ENCODE measurements around the gene NDUFA3. TPM values are rescaled to one million over a fixed set of nuclear protein-coding genes. Genes with fewer than 3 reads are reported as not detected.
"Not testable (repeated sequence)": the region's sequence is repeated elsewhere in the genome, so short reads cannot be mapped to it uniquely, and the experiment has no call there.

Gene NDUFA3
- total RNA-seq, 1 experiment from 2014 or later = 40.4 TPM

DNA sequence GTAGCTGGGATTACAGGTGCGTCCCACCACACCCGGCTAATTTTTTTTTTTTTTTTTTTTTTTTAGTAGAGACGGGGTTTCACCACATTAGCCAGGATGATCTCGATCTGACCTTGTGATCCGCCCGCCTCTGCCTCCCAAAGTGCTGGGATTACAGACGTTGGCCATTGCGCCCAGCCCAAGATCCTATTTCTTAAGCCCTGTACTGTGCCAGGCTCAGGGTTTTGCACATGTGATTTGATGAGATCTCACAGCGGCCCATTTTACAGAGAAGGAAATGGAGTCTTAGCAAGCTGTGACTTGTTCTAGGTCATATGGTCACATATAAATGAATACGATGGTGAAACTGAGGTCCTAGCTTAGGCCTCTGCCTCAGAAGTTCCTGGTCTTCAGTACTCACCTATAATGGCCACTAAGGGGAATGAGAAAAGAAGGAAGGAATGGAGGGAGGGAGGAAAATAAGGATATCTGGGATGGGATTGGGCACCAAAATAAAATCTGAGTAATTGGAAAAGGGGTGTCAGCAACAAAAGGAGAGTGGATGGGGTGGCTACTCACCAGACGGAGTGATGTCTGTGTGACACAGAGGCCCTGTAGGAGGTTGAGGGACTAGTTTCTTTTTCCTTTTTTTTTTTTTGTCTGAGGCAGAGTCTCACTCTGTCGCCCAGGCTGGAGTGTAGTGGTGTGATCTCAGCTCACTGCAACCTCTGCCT lies 3.3 kb upstream of the NDUFA3 start:
- no peaks in the 10 kb centered on the region for H3K27me3 ChIP-seq
- no peaks in the 10 kb centered on the region for H3K4me1 ChIP-seq
- no peaks in the 10 kb centered on the region for H3K36me3 ChIP-seq
- H3K4me3 ChIP-seq = no peak overlapping the region
- DNase-seq = no peak
- H3K27ac ChIP-seq = no peak overlapping the region
- H3K9me3 ChIP-seq (replicated peaks) = no peaks in the 10 kb centered on the region

DNA sequence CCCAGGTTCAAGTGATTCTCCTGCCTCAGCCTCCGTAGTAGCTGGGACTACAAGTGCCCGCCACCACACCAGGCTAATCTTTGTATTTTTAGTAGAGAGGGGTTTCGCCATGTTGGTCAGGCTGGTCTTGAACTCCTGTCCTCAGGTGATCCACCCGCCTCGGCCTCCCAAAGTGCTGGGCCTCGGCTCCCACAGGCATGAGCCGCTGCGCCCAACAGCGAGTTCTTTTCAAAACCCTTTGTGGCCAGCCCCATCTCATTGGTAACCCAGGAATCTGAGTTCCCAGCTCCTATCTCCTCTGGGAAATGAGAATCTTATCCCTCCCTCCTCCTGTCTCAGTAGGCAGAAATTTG lies 2.8 kb upstream of the NDUFA3 start:
- not testable (repeated sequence) for H3K4me1 ChIP-seq; H3K4me3 ChIP-seq; H3K9me3 ChIP-seq (replicated peaks); H3K36me3 ChIP-seq; H3K27me3 ChIP-seq; H3K27ac ChIP-seq; DNase-seq

DNA sequence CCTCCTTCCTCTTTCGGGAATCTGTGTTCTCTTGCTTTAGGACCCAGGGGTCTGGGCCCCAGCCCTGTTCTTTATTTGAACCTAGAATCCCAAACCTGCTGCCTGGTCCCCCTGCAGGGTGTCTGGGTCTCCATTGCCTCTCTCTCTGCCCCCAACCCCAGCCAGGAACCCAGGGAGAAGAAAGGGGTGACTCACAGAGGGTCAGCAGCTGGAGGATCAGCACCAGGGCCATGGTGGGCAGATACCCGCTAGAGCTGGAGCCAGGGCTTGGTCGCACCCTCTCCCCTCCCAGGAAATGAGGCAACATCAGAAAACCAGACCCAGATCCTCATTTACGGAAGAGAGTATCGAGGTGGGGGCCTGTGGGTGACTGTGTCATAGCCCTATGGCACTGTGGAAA lies 2.1 kb upstream of the NDUFA3 start, which contains the start of gene OSCAR:
OSCAR (minus strand) TSS at position 243 of the 400 bp plus-strand sequence; CDS start at position 232, 11 bp downstream.
- Histone ChIP-seq H3K4me1 (no peaks in the 10 kb centered on the region), H3K9me3 (replicated peaks) (no peaks in the 10 kb centered on the region), H3K27me3 (no peaks in the 10 kb centered on the region), H3K36me3 (no peaks in the 10 kb centered on the region), H3K27ac (no peak within 1 kb of the TSS), H3K4me3 (no peak within 1 kb of the TSS)
- peak in 1 of 2 experiments; percentile 16 for DNase-seq

DNA sequence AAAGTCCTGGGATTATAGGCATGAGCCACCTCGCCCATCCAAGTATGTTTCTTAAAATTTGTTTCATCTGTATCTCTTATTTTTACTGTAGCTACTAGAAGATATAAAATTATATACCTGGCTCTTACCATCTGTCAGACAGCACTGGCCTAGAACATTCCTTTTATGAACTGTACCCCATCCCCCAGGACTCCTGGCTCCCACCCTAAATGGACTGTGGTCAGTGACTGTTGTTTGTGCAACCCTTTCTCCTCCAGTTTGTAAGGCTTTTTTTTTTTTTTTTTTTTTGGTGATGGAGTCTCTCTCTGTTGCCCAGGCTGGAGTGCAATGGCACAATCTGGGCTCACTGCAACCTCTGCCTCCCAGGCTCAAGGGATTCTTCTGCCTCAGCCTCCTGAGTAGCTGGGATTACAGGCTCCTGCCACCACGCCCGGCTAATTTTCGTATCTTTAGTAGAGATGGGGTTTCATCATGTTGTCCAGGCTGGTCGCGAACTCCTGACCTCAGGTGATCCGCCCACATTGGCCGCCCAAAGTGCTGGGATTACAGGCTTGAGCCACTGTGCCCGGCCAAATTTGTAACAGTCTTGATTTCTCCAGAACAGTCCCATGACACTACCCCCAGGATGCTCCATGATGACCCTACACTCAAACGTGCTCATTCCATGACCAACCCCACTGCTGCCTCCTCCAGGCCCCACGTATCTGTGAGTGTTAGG lies 2.5 kb downstream of the NDUFA3 start:
- H3K27ac ChIP-seq = no peak overlapping the region
- no peaks in the 10 kb centered on the region for H3K9me3 ChIP-seq (replicated peaks)
- peaks cover 13% of the 10 kb centered on the region; the same call in 1 of the 2 replicates for H3K36me3 ChIP-seq
- H3K27me3 ChIP-seq = no peaks in the 10 kb centered on the region
- DNase-seq = no peak
- H3K4me3 ChIP-seq = no peak overlapping the region
- H3K4me1 ChIP-seq = no peaks in the 10 kb centered on the region

DNA sequence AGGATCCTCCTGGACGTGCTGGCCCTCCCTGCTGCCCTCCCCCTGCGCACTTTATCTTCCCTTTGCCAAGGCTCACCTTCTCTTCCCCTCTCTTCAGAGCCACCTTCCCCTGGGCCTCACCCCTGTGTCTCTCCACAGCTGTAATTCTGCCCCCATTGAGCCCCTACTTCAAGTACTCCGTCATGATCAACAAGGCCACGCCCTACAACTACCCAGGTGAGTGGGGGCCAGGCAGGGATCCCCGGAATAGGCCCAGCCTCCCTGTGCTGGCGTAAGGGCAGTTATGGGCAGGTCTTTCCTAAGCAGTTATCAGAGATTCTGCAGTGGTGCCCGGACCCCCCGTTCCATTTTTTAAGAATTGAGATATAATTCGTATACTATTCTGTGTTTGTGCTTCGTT lies 3.1 kb downstream of the NDUFA3 start:
- H3K4me3 ChIP-seq = no peak overlapping the region
- no peaks in the 10 kb centered on the region for H3K9me3 ChIP-seq (replicated peaks)
- no peak for DNase-seq
- H3K4me1 ChIP-seq = no peaks in the 10 kb centered on the region
- peaks cover 13% of the 10 kb centered on the region; the same call in 1 of the 2 replicates for H3K36me3 ChIP-seq
- no peaks in the 10 kb centered on the region for H3K27me3 ChIP-seq
- H3K27ac ChIP-seq = no peak overlapping the region

DNA sequence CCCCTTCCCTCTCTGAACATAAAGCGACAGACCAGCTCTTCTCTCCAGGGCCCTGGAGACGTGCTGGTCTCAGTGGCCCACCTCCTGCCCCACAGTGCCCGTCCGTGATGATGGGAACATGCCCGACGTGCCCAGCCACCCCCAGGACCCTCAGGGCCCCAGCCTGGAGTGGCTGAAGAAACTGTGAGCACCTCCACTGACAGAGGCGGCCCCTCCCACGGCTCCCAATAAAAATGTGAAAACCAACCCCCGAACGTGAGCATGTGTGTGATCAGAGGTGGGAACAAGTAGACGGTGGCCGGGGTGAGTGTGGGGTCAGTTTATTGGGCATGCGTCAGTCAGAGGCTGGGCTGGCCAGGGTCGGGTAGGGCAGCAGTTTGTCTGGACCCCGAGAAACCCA lies 4.1 kb downstream of the NDUFA3 start:
- Histone ChIP-seq H3K27me3 (no peaks in the 10 kb centered on the region), H3K27ac (no peak overlapping the region), H3K36me3 (peaks cover 15% of the 10 kb centered on the region; the same call in 1 of the 2 replicates), H3K4me3 (no peak overlapping the region), H3K4me1 (no peaks in the 10 kb centered on the region), H3K9me3 (replicated peaks) (no peaks in the 10 kb centered on the region)
- no peak for DNase-seq

DNA sequence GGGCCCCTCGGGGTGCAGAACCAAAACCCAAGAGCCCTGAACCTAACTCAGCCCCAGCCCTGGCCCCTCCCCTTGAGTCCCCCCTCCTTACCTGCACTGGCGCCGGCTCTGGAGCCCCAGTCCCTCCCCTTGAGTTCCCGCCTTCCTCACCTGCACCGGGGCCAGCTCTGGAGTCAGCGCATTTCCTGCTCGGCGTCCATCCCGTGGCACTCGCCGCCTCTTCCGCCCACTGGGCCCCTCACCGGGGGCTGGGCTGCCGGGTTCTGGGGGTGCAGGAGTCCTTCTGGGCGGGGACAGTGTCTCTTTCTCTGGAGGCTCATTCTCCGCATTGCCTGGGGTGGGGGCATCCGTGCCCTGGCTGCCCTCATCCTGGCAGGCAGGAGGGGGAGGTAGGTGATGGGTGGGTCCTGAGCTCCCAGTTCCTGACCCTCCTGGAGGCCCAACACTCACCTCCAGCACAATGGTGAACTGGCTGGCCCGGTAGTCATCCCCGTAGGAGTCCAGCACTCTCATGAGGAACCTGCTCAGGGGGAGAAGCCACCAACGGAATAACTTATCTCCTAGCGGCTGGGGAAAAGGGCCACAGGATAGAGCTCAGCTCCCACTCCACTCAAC lies 5.3 kb downstream of the NDUFA3 start:
- Histone ChIP-seq H3K36me3 (peaks cover 15% of the 10 kb centered on the region; the same call in 1 of the 2 replicates), H3K9me3 (replicated peaks) (no peaks in the 10 kb centered on the region), H3K27ac (no peak overlapping the region), H3K4me3 (no peak overlapping the region), H3K4me1 (no peaks in the 10 kb centered on the region), H3K27me3 (no peaks in the 10 kb centered on the region)
- DNase-seq = no peak

DNA sequence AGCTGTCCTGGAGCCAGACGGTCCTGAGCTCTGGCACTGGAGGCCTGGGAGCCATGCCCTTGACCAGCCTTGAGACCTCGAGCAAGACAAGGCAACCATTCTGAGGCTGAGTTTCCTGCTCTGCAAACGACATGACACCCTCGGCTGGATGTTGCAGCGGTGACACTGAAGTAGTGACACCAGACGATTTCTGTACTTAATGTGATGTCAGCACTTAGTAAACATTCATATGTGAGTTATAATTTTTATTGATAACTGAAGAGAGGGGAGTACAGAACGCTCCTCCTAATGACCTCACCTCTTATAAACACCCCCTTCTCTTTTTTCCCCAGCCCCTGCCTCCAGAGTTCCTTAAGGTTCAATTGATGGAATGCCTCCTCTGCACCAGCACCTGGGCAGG lies 5.8 kb downstream of the NDUFA3 start:
- no peaks in the 10 kb centered on the region for H3K27me3 ChIP-seq
- no peak overlapping the region for H3K27ac ChIP-seq
- no peaks in the 10 kb centered on the region for H3K4me1 ChIP-seq
- H3K4me3 ChIP-seq = no peak overlapping the region
- H3K9me3 ChIP-seq (replicated peaks) = no peaks in the 10 kb centered on the region
- DNase-seq = no peak
- H3K36me3 ChIP-seq = peaks cover 15% of the 10 kb centered on the region; the same call in 1 of the 2 replicates

DNA sequence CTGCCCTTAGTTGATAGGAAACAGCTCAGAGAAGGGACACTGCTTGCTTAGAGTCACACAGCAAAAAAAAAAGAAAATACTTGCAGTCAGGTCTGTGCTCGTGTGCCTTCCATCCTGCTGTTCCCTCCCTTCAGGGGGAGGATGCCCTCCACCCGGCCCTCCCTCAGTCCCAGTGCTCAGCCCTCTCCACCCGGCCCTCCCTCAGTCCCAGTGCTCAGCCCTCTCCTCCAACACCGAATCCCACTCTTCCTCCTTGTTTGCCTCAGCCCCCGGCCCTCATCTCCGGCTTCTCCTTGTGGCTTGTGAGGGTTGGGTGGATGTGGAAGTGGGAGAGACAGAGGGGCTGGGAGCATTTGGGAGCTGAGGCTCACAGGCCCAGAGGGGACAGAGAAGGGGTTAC lies 7.0 kb downstream of the NDUFA3 start:
- no peaks in the 10 kb centered on the region for H3K9me3 ChIP-seq (replicated peaks)
- DNase-seq = no peak
- H3K4me3 ChIP-seq = no peak overlapping the region
- no peak overlapping the region for H3K27ac ChIP-seq
- no peaks in the 10 kb centered on the region for H3K4me1 ChIP-seq
- peaks cover 18% of the 10 kb centered on the region; the same call in 1 of the 2 replicates for H3K36me3 ChIP-seq
- no peaks in the 10 kb centered on the region for H3K27me3 ChIP-seq

DNA sequence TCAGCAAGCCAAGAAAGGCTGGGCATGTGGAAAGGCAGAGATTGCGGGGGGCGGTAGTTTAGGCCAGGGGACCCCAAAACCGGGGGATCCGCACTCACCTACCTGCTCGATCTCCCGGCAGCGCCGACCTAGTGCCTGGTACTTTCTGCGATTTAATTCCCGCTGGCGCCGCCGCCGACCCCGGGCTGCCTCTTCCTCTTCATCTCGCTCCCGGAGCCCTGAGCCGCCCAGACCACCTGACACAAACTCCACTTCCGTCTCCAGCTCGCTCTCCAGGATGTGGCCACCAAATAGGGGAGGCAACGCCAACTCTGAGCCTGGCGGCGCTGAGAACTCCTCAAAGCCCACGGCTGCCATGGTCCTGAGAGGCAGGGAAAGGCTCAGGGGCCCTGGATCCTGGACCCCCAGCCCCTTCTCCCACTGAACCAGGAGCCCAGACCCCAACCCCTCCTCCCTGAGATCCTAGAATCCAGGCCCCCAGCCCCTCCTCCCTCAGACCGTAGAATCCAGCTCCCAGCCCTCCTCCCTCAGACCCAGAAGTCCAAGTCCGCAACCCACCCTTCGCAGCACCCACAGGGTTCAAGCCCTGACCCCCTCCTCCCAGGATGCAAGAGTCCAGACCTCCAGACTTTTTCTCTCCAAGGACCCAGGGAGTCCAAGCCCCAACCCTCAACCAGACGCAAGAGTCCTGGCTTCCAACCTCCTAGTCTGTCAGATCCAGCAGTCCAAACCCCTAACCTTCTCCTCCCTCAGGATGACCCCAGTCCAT lies 11.9 kb downstream of the NDUFA3 start:
- Histone ChIP-seq H3K9me3 (replicated peaks) (no peaks in the 10 kb centered on the region), H3K27ac (no peak overlapping the region; the same call in 1 of the 2 replicates), H3K4me3 (peak overlapping the region; percentile 69), H3K36me3 (peaks cover 8% of the 10 kb centered on the region; the same call in 1 of the 2 replicates), H3K4me1 (peaks cover 3% of the 10 kb centered on the region; the same call in 1 of the 2 replicates), H3K27me3 (no peaks in the 10 kb centered on the region)
- DNase-seq = no peak

DNA sequence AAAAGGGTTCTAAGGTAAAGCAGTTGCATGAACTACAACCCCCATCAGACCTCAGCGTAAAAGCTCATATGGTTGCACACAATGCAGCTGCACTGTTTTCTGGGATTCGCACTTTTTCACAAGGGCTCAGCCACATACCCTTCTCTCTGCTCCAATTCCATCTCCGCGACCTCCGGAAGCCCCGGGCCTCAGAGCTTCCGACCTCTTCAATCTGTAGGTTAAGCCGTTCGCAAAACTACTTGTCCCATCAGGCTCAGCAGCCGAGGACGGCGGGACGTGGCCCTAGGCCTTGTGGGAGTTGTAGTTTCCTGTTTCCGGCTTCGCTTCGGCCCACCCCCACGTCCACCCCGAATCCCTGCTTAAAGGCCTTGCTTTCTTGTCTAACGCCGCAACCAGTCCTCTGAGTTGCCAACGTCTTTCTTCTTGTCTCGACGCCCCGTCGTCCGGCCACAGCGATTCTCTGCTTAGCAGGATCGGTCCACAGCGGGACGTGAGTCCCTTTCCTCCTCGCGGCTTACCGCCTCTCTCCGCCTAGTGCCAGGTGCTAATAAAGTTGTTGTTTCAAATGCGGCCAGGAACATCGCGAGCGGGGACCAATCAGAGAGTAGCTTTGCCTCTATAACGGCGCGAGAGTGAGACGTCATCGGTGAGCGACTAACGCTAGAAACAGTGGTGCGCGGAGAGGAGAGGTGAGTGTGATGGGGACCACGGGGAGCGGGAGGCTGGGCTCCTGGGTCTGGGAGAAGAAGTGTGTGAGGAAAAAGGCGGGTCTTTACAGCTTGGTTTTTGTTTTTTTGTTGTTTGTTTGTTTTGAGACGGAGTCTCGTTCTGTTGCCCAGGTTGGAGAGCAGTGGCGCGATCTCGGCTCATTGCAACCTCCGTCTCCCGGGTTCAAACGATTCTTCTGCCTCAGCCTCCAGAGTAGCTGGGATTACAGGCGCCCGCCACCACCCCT lies 12.7 kb downstream of the NDUFA3 start, which contains the start of the genes PRPF31 and TFPT:
PRPF31 (plus strand) TSS at position 646 of the 955 bp plus-strand sequence. CDS start 2,525 bp downstream, outside the sequence.
TFPT (minus strand) TSS at position 549 of the 955 bp plus-strand sequence; CDS start at position 161, 388 bp downstream.
- Histone ChIP-seq H3K27ac (peak within 1 kb of the TSS; percentile 72), H3K36me3 (peaks cover 12% of the 10 kb centered on the region; the same call in 1 of the 2 replicates), H3K4me1 (peaks cover 3% of the 10 kb centered on the region; the same call in 1 of the 2 replicates), H3K4me3 (peak within 1 kb of the TSS; percentile 69), H3K27me3 (no peaks in the 10 kb centered on the region), H3K9me3 (replicated peaks) (no peaks in the 10 kb centered on the region)
- DNase-seq = peak; percentile 96 to 99

DNA sequence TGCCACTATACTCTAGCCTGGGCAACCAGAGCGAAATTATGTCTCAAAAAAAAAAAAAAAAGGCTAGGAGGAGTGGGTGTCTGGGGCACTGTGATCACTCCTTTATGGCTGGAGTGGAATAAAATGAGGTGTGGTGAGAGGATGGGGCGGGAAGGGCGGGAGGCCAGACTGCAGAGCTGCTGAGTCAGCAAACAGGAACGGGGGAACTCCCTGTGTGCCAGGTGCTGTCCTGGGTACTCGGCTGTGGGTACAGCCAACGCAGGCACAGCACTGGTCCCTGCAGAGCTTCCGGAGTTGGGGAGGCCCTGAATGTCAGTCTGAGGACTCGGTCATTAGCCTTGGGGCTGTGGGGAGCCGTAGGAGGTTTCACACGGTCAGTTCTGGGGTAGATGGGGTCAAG lies 18.6 kb downstream of the NDUFA3 start:
- no peaks in the 10 kb centered on the region for H3K9me3 ChIP-seq (replicated peaks)
- H3K36me3 ChIP-seq = peaks cover 20% of the 10 kb centered on the region
- no peak overlapping the region for H3K4me3 ChIP-seq
- no peaks in the 10 kb centered on the region for H3K27me3 ChIP-seq
- H3K4me1 ChIP-seq = peaks cover 3% of the 10 kb centered on the region; the same call in 1 of the 2 replicates
- DNase-seq = no peak
- H3K27ac ChIP-seq = no peak overlapping the region

DNA sequence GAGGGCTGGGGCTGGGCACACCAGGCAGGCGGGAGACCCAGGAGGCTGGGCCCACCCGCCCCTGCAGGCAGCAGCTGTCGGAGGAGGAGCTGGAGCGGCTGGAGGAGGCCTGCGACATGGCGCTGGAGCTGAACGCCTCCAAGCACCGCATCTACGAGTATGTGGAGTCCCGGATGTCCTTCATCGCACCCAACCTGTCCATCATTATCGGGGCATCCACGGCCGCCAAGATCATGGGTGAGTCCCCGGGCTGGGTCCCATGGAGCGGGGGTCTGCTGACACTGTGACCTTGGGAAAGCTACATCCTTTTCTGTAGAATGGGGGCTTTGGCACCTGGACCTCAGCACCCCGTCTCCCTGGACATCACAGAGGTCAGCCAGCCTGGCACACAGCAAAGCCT lies 21.0 kb downstream of the NDUFA3 start:
- Histone ChIP-seq H3K27ac (no peak overlapping the region), H3K4me3 (no peak overlapping the region), H3K9me3 (replicated peaks) (no peaks in the 10 kb centered on the region), H3K27me3 (no peaks in the 10 kb centered on the region), H3K36me3 (peaks cover 23% of the 10 kb centered on the region), H3K4me1 (no peaks in the 10 kb centered on the region)
- no peak for DNase-seq

All from SJCRH30 (cell line).